Umbilical cord (tissue), 2 donors: ENCODE results near the gene SLC38A9. TPM values are rescaled to one million over a fixed set of nuclear protein-coding genes. Genes with fewer than 3 reads are reported as not detected.
A peak's percentile ranks its signal among the peaks of the same experiment; 100 is the strongest.

Source experiments
- DNase-seq: peaks from one replicate; pipeline ENCODE4 v3.0.0-alpha.2; 2015; ENCODE audit warnings: low spot score
- total RNA-seq: library from RNA; depleted of rRNA; stranded (reverse); fragments of >200 nt; gene quantifications from one replicate; pipeline ENCODE4 v1.2.3, GENCODE V29; 2014; ENCODE audit warnings: low replicate concordance; ENCODE audit not compliant: insufficient read depth

Gene SLC38A9
- total RNA-seq, 1 donor from 2014 or later, result 45.5 TPM

DNA sequence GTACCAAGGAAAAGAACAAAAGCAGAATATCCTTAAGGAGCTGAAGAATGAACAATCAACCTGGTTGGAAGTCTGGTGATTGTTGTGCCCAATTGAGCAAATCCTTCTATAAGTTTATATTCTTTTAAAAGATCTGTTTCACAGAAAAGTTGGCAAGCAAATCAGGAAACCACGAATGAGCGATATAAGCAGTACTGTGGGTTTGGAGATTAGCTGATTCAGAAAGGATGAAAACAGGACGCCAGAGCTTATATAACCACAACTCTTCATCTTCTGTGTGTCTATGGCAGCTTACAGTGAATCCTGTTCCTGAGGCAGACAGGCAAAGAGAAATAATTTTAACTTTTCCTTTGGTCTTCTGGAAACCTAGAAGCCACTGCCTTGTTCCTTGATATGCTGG, 61.7 kb downstream of the SLC38A9 start:
- peak; percentile 82 for DNase-seq

DNA sequence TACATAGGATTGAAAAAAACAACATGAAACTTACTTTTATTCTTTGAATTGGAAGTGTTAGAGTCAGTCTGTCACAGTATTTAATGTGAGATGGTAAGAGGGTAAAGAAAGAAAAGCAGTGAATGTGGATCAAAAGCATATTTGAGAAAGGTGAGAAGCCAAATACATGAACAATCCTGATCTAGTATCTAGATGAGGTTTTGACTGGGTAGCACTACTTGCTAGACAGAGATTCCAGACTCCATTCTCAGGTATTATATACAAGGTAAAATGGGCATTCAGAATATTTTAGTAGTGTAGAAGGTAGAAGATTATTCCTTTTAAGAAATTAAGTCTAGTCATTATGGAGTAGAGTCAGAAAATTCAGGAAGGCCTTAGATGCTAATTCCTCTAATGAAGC, 62.2 kb downstream of the SLC38A9 start:
- no peak for DNase-seq

- no peak for DNase-seq
Measured at GRCh38 chr5:55645304-55645703, 66.8 kb downstream of the SLC38A9 start.

GRCh38 chr5:55638455-55638854, 73.7 kb downstream of the SLC38A9 start:
- DNase-seq, result no peak

GRCh38 chr5:55638051-55638450, 74.1 kb downstream of the SLC38A9 start:
- DNase-seq, result no peak

DNA sequence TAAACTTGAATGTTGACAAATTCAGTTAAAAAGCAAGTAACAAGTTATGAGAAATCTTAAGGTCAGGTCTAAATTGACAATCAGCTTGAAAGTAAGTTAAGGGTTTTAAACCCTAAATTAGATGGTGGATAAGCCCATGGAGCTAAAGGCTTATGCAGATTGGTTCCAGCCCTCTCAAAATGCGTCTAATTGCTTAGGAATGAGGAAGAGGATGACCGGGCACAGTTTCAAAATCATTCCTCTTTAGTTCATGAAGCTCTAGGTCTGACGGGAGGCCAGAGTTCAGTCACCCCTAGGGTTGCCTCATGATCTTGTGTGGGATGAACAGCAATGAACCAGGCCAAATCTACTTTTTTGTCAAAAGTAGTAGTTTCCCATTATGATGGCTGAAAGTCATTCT, 75.4 kb downstream of the SLC38A9 start:
- peak; percentile 40 for DNase-seq

DNA sequence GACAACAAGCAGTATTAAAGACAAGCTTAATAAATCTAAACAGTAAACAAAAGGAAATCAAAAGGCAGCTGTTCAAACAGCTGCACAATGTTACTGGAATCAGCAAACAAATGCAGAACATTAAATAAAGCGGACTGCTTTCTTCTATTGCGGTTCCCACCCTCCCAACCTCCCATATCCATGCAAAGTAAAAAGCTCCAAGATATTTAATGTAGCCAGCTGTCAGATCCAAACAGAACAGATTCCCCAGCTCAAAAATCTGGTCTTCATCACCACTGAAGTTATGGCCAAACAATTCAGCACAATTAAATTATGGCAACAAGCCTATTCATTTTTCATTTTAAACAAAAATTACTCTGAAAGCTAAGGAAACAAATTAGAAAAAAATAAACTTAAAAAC, 75.9 kb downstream of the SLC38A9 start:
- DNase-seq, result peak; percentile 75

DNA sequence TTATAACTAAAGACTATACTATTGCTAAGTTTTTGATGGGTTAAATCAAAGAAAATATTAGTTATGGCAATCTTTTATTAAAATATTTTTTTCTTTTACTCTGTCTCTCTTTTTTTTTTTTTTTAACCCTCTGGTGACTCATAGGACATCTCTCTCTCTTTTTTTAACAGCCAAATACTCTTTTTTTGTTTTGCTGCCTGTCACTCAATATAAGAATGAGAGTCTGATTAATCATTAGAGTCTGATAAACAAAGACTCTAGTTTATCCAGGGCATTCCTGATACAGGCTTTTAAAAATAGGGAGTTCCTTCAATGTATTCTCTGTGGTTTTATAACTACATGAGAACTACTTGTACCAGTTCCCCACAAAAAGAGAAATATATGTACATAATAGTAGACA, 77.3 kb downstream of the SLC38A9 start:
- DNase-seq, result no peak

GRCh38 chr5:55634209-55634805, 77.8 kb downstream of the SLC38A9 start:
- DNase-seq, result peak; percentile 45

DNA sequence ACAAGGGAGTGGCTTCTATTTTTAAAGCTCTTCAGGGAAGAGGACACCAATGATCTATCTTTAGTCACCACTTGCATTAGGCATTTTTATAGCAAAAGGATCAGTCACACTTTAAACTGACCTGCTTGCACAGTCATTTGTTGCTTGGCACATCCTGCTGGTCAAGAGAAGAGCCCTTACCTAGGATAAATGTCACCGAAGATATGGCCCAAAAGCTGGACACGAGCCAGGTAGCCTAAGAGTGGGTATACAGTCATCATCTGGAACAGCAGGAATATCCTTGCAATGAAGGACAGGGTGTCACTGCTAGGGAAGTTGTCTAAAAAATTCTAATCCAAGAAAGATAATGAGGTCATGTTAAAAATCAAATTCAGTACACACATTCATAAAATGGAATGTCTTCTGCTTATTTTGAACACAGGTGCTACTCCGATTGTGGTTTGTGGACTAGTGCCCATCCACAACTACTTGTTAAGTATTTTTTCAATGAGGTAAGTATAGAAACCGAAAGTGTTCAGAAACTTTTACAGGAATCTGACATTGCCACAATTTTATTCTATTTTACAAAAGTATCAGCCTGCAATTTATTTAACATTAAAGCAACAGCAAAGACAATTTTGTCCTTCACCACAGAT, 78.4 kb downstream of the SLC38A9 start:
- no peak for DNase-seq

DNA sequence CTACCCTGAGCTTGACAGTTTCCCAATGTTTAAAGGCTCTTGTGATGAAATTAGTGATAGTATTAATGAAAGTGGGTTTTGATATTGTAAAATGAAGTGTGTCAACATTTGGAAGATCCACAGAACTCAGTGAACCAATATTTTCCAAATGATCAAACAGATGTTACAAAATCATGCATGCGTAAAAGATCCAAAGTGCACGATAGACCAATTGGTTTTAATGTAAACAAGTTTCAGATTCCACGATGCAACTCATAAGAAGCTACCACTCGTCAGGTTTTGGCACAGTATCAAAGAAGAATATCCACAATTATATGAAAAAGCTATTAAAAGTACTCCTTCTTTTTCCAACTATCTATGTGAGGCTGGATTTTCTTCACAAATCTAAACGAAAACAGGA, 82.3 kb downstream of the SLC38A9 start:
- no peak for DNase-seq

DNA sequence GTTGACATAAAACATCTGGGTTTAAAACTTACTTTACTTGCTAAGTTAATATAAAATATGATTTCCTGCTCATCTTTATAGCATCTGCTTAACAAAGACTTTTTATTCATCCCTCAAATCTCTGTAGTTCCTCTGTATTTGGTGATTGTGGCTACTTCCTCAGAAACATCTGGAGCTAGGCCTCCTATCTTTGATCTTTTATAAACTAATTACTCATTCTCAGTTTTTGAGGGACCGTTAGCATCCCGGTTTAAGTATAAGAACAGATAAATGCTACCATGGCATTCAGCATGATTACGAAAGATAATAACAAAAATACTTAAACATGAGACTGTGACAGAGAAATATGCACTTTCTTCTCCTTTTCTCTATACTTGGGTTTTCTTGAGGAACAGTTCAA, 85.3 kb downstream of the SLC38A9 start:
- DNase-seq, result peak; percentile 72

DNA sequence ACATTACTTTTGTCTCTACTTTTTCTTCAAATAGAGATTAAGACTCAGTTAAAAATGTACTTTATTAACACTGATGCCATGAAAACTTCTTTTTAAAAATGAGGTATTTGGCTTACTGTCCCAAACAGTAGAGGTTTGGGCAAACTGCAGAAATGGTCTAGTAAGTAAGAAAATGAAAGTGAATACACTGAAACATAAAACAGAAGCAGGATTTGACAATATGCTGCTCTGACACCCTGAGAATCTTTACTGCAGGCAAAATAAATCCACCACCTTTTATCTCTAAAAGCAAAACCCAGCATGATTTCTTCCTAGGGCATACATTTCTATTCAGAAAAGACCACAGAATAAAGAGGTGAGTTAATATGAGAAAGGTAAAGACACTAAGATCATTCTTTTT, 86.2 kb downstream of the SLC38A9 start:
- DNase-seq, result peak; percentile 50

- DNase-seq, result no peak
Measured at GRCh38 chr5:55625589-55625909, 86.6 kb downstream of the SLC38A9 start.

GRCh38 chr5:55624841-55625588, 87.1 kb downstream of the SLC38A9 start:
- no peak for DNase-seq

- DNase-seq, result peak; percentile 70
Measured at GRCh38 chr5:55623789-55624188, 88.3 kb downstream of the SLC38A9 start.

GRCh38 chr5:55622460-55622859, 89.7 kb downstream of the SLC38A9 start:
- DNase-seq, result no peak

GRCh38 chr5:55621229-55621628, 90.9 kb downstream of the SLC38A9 start:
- no peak for DNase-seq

GRCh38 chr5:55620766-55621160, 91.4 kb downstream of the SLC38A9 start:
- peak; percentile 51 for DNase-seq

DNA sequence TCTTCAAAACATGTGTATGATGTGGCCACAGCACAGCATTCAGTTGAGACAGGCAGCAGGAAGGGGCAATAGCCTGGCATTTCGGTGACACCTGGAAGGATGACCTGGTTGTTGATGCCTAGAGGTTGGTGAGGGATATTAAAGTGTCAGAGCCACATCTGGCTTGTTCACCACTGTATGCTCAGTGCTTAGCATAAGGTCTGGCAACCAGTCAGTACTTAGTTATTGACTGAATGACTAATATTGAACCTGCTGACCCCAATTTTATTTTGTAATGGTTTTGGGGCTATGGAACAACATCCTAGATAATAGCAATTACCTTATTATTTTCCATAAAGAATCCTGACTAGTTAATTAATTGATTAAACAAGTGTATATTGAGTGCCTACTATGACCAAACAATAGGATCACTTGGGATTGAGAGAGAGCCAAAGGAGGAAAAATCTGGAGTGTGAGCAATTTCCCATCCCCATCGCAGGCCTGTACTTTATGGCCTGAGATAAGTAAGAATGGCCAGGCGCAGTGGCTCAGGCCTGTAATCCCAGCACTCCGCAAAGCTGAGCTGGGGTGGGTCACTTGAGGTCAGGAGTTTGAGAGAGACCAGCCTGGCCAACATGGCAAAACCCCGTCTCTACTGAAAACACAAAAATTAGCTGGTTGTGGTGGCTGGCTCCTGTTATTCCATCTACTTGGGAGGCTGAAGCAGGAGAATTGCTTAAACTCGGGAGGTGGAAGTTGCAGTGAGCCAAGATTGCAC, 91.9 kb downstream of the SLC38A9 start:
- peak; percentile 36 for DNase-seq

GRCh38 chr5:55618318-55618717, 93.8 kb downstream of the SLC38A9 start:
- no peak for DNase-seq

- DNase-seq, result no peak
Measured at GRCh38 chr5:55613112-55613868, 98.8 kb downstream of the SLC38A9 start.
